NCI-H2227 treated with DMSO at 0.1 percent for 48 hours (cell line): ENCODE data around the gene IFNG-AS1.

Source experiments
- DNase-seq: peaks from one replicate; lab custom pipeline; 2025; lab: John Stamatoyannopoulos, UW

The IFNG-AS1 gene

GRCh38 chr12:68037616-68038255, 48.5 kb downstream of the IFNG-AS1 start:
- DNase-seq = no peak

GRCh38 chr12:68038650-68039049, 49.4 kb downstream of the IFNG-AS1 start:
- no peak for DNase-seq

- peak; percentile 67 for DNase-seq
Measured at GRCh38 chr12:68040450-68041075, 51.3 kb downstream of the IFNG-AS1 start.

GRCh38 chr12:68042212-68042699, 53.0 kb downstream of the IFNG-AS1 start:
- no peak for DNase-seq

- no peak for DNase-seq
Measured at GRCh38 chr12:68043435-68043834, 54.2 kb downstream of the IFNG-AS1 start.

GRCh38 chr12:68048648-68049297, 59.5 kb downstream of the IFNG-AS1 start:
- DNase-seq = no peak

GRCh38 chr12:68056300-68056699, 67.1 kb downstream of the IFNG-AS1 start:
- DNase-seq = no peak

GRCh38 chr12:68063900-68064590, 74.8 kb downstream of the IFNG-AS1 start:
- DNase-seq = no peak

- DNase-seq = no peak
Measured at GRCh38 chr12:68065163-68065562, 75.9 kb downstream of the IFNG-AS1 start.

- no peak for DNase-seq
Measured at GRCh38 chr12:68065687-68066086, 76.4 kb downstream of the IFNG-AS1 start.

- no peak for DNase-seq
Measured at GRCh38 chr12:68067762-68068376, 78.6 kb downstream of the IFNG-AS1 start.

GRCh38 chr12:68069275-68069674, 80.0 kb downstream of the IFNG-AS1 start:
- DNase-seq = no peak
